HG02943 (cell line): ENCODE measurements around the gene C16orf74.
A peak's percentile ranks its signal among the peaks of the same experiment; 100 is the strongest.

Experiments
- ATAC-seq: cut with Tn5 transposase; IDR thresholded peaks from one replicate; pipeline ENCODE4 v1.9.1; 2021; ENCODE audit warnings: mild to moderate bottlenecking, low read depth, moderate library complexity; ENCODE audit not compliant: unreplicated experiment

Gene C16orf74

DNA sequence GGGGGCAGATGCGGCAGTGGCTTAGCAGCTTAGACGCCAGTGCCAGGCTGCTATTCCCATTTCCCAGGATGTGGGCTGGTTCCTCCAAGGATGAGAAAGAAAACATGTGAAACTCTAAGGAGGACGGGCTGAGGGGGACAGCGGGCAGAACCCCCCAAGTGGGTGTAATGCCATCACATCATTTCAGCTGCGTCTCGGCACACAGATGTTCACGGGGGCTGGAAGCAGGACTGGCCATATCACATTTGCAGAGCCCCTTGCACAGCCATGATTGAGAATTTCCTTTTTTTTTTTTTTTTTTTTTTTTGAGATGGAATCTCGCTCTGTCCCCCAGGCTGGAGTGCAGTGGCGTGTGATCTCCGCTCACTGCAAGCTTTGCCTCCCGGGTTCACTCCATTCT, 46.9 kb downstream of the C16orf74 start:
- no peak for ATAC-seq

DNA sequence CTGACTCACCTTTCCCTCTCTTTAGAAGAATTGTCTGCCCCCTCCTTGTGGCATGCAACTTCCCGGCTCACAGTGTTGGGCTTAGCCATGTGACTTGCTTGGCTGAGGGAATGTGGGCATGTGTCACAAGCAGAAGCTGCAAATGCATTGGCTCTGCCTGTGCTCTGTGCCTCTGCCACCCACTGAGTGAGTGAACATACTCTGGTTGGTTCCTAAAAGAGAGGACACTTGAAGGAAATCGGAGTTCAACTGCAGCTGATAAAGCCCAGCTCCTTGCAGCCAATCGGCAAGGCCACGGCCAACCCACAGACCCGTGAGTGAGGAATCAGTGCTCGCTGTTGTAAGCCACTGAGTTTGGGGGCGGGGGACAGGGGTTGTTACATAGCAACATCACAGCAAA, 51.3 kb downstream of the C16orf74 start:
- ATAC-seq: no peak

DNA sequence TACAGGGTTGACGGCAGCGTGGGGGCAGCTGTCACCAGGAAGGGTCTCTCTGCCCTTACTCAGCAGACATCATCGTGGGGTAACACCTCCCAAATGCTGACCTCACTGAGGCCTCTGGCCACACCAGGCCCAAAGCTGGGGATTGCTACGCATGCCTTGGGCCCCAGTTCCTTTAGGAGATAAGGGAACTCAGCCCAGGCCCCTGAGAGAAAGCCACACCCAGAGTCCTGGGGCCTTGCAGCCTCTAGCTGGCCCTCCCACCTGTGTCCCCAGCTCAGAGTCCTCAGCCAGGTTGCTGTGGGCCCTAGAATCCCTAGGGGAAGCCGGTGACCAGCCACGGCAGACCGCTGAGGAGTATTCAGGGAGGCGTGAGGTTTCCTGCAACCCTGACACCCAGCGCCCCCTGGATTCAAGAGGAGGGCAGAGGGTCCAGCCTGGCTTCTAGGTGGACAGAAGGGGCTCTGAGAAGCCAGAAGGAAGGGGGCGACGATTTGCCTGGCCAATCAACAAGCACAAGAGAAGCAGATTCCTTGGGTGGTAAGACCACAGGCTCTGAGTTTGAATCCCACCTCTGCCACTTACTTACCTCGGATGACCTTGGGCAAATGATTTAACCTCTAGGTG, 51.8 kb downstream of the C16orf74 start:
- no peak for ATAC-seq

DNA sequence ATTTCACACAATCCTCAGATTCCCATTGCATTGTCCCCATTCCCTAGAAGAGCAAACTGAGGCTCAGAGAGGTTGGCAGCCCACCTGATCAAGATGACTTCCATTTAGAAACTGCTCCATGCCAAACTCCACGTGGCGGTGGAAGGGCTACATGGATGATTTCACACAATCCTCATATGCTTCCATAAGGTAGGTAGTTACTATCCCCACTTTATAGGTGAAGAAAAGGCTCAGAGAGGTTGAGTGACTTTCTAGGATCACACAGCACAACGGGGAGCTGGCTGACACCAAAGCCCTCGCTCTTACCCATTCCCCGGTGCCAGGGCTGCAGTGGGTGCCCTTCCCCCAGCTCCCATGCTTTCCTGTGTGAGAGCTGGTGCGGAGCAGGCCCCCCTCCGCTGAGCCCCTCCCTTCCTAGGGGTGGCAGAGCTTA, 52.4 kb downstream of the C16orf74 start:
- ATAC-seq: no peak

DNA sequence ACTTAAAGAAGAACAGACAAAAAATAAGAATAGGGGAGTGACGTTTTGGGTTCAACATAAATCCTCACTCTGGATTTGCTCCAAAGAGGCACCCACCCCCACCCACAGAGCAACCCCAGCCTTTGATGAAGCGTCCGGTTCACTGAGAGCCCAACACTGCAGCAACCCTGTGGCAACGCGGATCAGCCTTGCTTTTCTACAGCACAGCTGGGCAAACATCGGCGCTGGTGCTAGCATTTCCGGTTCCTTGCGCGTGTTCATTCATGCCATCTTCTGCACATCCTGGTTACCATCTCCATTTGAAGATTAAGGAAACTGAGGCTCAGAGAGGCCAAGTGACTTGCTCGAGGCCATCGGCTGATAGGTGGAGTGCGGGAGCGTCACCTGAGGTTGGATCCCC, 53.5 kb downstream of the C16orf74 start:
- ATAC-seq: no peak

DNA sequence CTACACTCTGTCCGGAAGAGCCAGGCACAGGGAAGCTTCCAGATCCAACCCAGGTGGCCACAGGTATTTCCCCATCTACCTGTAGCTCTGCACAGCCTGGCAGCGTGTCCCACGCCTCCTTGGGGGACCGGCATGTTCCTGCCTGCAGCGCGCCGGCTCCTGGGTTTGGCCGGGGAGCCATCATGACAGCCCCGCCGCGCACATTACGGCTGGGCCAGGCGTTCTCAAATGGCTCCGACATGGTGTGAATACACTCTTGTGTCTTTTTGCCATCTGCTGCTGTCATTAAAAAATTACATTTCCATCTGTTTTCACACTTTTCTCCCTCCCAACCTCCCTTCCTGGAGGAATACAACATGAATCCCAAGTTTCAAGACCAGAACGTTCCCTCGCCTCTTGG, 54.1 kb downstream of the C16orf74 start:
- no peak for ATAC-seq

DNA sequence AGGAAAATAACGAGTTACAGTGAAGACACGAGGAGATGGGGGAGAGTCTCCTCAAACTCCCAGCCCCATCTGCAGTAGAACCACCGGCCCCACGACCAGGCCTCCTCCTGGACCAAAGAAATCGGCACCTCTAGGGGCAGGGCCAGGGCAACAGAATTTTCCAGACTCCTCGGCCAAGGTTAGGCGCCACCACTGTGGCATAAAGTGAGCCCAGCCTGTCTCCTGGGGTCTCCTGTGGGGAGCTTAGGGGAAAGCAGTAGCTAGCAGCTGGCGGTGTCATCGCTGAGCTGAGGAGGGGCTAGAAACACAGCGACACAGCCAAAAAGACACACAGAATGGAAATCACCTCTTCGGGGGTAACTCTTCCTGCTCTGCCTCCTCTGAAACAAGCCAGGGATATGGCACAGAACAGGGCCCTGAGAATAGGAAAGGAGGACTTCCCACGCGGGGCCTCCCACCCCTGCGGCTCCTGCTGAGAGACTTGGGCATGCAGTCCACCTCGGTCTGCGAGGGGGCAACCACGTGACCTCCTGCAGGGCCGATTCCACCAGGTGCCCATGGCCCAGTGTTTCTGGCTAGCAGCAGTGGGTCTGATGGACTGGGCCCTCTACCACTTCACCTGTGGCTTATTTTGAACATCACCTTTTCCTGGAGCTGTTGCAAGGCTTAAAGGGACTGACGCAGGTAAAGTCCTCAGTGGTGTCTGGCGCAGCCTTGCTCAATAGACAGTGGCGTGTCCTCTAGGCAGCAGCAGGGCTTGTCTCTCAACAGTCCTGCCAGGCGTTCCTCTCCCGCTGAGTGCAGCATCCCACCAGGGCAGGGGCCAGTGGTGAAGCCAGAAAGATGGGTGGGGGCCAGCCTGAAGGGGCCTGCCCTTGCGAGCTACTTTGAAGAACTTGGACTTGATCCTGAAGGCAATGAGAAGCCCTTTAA, 55.4 kb downstream of the C16orf74 start:
- no peak for ATAC-seq

DNA sequence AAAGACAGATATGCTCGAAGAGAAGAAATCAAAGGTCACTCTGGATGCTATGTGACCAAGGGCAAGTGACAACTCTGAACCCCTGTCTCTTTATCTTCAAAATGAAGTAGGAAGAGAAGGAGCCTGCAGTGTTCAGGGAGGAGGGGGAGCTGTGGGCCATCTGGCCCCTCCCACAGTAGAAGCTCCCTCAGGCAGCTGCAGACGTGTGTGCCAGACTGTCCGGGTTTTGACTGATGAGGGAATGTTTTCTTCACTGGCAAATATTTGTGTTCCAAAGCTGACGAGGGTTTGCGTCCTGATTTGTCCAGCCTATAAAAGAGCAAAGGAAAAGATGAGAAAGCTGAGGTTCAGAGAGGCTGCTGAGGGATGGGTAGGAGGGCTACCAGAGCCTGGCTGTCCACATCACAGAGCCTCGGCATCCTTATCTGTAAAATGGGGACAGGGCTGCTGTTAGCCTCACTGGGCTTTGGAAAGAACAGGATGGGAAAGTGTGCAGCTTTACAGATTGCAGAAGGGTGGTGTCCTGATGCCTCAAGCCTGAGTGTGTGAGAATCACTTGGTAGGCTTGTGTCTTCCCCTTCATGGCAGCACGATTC, 60.3 kb downstream of the C16orf74 start:
- no peak for ATAC-seq

DNA sequence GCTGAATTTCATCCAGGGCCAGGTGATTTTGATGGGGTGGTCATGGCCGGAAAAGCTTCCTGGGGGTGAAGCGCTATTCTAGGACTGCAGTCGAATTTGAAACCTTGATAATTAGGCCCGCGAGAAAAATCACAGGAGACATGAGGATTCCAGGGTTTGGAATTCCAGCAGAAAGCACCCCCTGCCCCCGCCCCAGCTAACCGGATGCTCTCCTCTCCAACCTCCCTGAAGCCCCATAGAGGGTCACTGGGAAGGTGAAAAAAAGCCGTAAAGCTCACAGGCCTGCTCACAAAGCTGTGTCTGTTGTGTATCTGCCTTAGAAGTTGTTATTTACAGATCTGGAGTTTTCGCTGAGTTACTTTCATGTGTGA, 61.0 kb downstream of the C16orf74 start:
- ATAC-seq: no peak

DNA sequence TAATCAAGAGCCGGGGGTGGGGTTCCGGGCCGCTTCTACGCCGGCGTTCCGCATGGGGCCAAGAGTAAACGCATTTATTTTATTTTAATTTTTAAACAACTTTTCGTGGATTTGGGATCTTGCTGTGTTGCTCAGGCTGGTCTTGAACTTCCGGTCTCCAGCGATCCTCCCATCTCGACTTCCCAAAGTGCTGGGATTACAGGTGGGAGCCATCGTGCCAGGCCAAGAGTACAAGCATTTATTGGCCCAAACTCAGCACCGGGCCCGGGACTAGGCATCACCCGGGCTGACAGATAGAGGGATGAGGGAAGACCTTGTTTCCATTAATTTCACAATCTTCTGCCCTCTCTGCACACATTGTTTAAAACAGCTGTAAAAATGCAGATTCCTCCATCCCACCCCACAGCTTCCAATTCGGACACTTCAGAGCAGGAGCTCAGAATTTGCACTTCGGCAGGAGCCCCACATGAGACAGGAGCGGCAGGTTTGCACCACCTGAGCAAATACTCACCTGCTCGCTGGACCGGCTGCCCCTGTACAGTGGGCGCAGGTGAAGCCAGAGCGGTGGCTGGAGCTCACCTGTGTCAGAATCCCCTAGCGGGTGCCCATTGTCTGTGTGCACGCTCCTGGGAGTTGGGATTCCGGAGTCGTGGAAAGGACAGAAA, 61.5 kb downstream of the C16orf74 start:
- ATAC-seq: no peak

DNA sequence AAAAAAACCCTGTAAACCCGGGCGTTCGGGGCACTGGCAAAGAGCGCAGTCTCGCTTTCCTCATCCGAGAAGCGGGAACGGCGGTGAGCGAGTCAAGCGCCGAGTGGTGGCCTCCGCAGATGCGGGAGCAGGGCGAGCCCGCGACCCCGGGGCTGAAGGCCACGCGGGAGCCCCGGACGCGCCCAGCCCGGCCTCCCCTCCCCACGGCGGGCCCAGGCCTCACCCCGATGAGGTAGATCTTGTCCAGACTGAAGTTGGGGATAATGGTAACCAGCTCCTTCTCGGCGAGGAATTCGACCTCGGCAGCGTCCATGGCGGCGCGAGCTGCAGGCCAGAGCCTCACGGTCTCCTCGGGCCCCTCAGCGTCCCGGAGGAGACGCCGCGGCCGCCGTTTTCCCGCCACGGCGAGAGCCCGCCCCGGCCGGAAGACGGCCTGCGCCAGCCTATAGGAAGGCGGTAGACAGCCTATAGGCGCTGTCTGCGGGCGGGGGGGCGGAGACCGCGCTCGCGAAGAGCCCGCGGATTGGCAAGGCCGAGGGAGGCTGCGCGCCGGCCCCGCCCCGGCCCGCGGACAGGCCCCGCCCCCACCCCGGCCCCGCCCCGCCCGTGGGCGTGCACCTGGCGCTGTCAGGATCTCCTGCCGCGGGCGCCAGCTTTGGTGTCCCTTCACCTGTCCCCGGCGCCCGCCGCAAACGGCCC, 62.2 kb downstream of the C16orf74 start, which contains the start of gene GINS2:
GINS2 (minus strand) TSS at position 369 of the 699 bp plus-strand sequence; CDS start at position 313, 56 bp downstream.
- peak; percentile 90 for ATAC-seq

DNA sequence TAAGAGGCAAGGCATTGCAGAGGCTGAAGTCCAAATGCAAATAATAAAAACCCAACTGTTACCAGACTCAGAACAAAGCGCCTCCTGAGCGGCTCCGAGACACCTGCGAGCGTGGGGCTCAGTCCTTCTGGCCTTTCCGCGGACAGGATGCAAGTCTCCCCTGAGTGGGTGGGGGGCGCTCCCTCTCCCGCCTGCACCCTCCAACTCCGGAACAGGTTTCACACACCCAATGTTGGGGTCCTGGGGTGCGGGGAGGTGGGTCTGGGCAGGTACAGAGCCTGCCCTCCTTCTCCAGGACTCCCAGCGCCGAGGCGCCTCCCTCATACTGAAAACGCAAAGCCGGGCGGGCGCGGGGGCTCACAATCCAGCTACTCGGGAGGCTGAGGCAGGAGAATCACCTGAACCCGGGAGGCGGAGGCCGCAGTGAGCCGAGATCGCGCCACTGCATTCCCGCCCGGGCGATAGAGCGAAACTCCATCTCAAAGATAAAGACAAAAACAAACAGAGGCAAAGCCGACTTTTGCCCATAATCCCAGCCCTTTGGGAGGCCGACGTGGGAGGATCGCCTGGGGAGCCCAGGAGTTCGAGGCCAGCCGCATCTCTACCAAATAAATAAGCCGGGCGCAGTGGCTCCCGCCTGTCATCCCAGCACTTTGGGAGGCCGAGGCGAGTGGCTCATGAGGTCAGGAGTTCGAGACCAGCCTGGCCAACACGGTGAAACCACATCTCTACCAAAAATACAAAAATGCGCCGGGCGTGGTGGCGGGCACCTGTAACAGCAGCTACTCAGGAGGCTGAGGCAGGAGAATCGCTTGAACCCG, 63.0 kb downstream of the C16orf74 start:
- no peak for ATAC-seq

DNA sequence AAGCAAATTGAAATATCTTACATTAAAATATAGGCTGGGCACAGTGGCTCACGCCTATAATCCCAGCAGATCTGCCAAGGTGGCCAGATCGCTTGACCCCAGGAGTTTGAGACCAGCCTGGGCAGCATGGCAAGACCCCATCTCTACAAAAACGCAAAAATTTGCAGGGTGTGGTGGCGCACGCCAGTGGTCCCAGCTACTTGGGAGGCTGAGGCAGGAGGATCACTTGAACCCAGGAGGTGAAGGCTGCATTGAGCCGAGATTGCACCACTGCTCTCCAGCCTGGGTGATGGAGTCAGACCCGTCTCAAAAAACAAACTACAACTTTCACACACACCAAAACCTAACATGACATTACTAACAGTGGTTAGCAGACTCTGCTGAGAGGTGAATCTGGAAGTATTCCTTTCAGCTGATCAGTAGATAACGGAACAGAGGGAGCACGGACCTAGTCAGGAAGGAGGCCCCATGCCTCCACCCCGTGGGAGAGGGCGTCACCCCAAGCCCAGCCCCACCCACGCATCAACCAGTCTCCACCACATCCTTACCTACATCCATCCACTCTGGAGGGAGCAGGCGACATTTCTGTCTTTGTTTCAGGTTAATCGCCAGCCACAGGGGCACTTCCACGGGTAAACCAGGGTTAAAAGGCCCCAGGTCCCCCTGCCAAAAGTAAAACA, 63.8 kb downstream of the C16orf74 start:
- no peak for ATAC-seq

DNA sequence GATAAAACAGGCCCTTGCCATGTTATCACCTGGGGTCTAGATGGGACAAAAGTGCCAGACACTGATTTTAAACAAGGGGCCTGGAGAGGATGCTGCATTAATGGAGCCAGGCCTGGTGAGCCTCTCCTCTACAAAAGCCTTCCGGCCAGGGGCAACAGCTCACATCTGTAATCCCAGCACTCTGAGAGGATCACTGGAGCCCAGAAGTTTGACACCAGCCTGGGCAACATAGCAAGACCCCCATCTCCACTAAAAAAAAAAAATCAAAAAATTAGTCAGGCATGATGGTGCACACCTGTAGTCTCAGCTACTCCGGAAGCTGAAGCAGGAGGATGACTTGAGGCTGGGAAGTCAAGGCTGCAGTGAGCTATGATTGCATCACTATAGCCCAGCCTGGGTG, 65.6 kb downstream of the C16orf74 start:
- ATAC-seq: no peak

DNA sequence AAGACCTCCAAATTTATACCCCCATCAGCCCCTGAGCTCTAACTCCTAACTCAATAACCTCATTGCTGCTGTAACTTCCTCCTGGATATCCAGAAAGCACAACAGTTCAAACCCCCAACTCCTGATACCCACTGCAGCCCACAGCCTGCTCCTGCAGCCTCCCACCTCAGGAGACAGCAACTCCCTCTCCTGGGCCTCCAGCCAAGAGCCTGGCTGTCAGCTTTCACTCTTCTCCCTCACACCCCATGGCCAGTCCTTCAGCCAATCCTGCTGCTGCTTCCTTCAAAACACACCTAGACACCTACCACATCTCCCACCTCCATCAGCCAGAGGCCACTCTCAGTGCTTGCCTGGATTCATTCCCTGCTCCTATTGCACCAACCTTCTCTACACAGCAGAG, 67.5 kb downstream of the C16orf74 start:
- no peak for ATAC-seq

DNA sequence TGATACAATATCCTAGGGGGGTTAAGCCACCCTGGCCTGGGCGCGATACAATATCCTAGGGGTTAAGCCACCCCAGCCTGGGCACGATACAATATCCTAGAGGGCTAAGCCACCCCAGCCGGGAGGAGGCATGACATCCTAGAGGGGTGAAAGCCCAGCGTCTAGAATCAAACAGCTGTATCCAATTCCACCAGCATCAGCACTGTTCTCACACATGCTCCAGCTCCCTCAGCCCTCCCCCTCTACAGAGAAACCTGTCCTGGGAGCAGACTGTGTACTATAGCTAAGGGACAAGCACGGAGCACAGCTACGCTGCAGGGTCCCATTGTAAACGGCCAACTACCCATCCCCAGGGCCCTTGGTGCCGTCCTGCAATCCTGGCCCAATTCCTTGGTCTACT, 68.4 kb downstream of the C16orf74 start:
- ATAC-seq: no peak

DNA sequence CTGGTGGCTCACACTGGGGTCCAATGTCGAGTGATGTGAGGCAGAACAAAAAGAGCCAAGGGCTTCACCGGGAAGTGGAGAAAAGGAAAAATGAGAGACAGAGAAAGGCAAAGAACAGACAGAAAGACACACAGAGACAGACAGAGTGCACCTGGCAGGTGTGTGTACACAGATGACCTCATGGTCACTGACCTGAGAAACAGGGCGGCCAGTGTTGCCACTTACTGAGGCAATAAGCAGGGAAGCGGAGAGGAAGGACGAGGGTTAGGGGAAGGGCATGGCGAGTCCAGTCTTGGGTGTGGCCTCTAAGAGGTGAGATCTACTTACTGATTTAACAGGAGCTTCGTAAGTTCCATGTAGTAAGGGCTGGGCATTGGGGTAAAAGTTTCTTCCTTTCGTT, 69.6 kb downstream of the C16orf74 start:
- no peak for ATAC-seq

DNA sequence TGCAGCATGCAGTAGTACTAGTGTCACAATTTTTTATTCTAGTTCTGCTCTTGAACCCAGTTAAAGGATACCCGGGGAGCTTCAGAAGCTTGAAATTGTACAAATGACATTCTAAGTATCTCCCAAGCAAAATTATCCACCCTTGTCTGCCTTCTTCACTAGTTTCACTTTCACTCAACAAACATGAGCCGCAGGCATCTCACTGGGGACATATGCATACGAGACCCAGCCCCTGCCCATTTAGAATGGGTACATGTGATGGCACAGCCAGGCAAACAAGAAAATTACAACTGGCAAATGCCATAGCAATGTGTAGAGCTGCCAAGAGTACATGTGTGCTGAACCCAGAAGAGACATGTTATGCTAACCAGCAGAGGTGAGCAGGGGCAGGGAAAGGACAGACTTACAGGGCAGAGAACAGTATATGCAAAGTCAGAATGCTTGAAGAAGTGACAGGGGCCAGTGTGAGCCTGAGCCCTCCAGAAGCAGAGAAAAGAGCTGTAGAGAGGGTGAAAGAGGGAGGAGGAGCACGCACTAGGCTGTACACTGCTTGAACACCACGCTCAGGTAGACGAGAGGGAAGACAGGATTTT, 70.4 kb downstream of the C16orf74 start:
- no peak for ATAC-seq

DNA sequence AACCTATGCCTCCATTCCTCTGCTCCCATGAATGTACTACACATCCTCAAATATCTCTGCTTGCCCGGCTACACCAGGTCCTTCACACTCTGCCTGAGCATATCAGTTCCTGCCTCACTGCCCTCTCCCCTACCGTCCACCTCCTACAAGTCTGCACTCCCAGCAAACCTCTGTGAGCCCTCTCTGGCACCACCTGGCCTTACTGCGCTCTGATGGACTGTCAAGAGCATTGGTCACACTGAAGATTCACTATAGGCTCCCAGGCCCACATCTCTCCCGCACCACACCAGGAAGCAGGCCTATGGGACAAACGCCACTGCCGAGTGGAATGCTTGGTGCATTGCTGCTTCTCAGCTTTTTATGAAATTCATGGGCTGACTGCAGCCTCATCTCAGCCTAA, 71.0 kb downstream of the C16orf74 start:
- no peak for ATAC-seq
